Measurements from ENCODE around the gene MLLT10. TPM values are rescaled to one million over a fixed set of nuclear protein-coding genes. Genes with fewer than 3 reads are reported as not detected.

The MLLT10 gene
- total and polyA plus RNA-seq, 4 donors: 20.6 to 97.8 (median 35.7) TPM

- no peaks in the 10 kb centered on the region for H3K27me3 ChIP-seq (ENCODE audit: control insufficient read depth in 3 of 3, insufficient read depth in 3 of 3, low read length in 2 of 3)
- WGBS, 2 donors: 74 to 85% methylated on average over 4 of the region's 4 CpGs
- H3K4me3 ChIP-seq: no peak overlapping the region
- H3K27ac ChIP-seq (ENCODE audit: low read depth in 1 of 2, low read length in 1 of 2): no peak overlapping the region
- H3K9me3 ChIP-seq (ENCODE audit: control insufficient read depth in 4 of 4, insufficient read depth in 3 of 4, low read length in 3 of 4): no peaks in the 10 kb centered on the region
- no peak for ATAC-seq (ENCODE audit: insufficient read depth, low FRiP score)
- peaks cover 0 to 3% (median 0%) of the 10 kb centered on the region in 4 donors for H3K36me3 ChIP-seq (ENCODE audit: control insufficient read depth in 4 of 4, insufficient read depth in 4 of 4, low read length in 4 of 4)
- peaks cover 0 to 62% (median 14%) of the 10 kb centered on the region in 5 donors for H3K4me1 ChIP-seq (ENCODE audit: control insufficient read depth in 5 of 5, insufficient read depth in 5 of 5, low read length in 5 of 5)
- peak overlapping the region in 1 of 2 donors; percentile 44 for H3K9ac ChIP-seq (ENCODE audit: insufficient read depth in 1 of 2, low read length in 2 of 2)
- DNase-seq: peak in 2 of 3 donors; percentile 34 to 54
- TF ChIP-seq, protein P1, sequence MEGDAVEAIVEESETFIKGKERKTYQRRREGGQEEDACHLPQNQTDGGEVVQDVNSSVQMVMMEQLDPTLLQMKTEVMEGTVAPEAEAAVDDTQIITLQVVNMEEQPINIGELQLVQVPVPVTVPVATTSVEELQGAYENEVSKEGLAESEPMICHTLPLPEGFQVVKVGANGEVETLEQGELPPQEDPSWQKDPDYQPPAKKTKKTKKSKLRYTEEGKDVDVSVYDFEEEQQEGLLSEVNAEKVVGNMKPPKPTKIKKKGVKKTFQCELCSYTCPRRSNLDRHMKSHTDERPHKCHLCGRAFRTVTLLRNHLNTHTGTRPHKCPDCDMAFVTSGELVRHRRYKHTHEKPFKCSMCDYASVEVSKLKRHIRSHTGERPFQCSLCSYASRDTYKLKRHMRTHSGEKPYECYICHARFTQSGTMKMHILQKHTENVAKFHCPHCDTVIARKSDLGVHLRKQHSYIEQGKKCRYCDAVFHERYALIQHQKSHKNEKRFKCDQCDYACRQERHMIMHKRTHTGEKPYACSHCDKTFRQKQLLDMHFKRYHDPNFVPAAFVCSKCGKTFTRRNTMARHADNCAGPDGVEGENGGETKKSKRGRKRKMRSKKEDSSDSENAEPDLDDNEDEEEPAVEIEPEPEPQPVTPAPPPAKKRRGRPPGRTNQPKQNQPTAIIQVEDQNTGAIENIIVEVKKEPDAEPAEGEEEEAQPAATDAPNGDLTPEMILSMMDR (IDR thresholded peaks at IDR 0.05; ENCODE audit: control extremely low read depth, extremely low read depth): no peak
These were observed 12.1 kb upstream of the MLLT10 start for GRCh38 chr10:21521751-21522533.

DNA sequence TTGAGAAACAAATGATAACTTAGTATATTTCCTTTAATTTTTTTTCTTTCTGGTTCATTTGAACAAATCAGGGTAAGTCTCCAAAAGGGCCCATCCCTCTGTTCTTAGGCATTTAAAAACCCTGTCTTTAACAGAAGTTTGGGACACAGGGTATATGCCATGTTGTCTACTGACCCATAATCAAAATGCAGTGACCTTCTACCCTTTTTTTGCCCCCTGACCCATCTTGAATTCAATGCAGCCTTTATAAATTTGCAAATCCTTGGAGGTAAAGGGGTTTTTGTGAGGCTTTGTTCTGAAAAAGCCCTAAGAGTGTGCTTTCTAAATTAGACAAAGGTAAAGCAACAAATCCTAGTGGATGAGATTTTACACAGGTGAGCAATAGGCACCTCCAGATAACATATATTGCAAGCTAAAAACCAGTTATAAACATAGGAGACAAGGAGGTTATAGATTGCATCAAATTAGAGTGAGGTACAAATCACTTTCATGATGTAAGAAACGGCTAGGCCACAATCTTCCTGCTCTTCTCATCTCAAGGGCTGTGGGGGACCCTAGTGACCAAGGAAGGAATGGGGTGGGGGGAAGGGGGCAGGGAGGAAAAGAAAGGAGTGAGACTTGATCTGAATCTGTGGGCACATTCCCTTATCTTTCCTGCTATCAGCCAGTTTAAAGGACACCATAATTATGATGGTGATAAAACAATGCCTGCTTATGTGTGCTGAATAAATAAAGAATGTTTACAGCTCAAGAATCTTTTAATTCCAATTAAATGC lies 11.2 kb upstream of the MLLT10 start:
- TF ChIP-seq, protein P1 (IDR thresholded peaks at IDR 0.05; ENCODE audit: control extremely low read depth, extremely low read depth): no peak

GRCh38 chr10:21523557-21524008 lies 10.4 kb upstream of the MLLT10 start:
- H3K9ac ChIP-seq (ENCODE audit: insufficient read depth in 1 of 2, low read length in 2 of 2): peak overlapping the region in 1 of 2 donors; percentile 86
- no peaks in the 10 kb centered on the region for H3K36me3 ChIP-seq (ENCODE audit: control insufficient read depth in 4 of 4, insufficient read depth in 4 of 4, low read length in 4 of 4)
- 51 to 57% methylated on average over 3 of the region's 3 CpGs for WGBS, 2 donors
- peaks cover 0 to 66% (median 14%) of the 10 kb centered on the region in 5 donors for H3K4me1 ChIP-seq (ENCODE audit: control insufficient read depth in 5 of 5, insufficient read depth in 5 of 5, low read length in 5 of 5)
- H3K4me3 ChIP-seq: no peak overlapping the region
- no peaks in the 10 kb centered on the region for H3K9me3 ChIP-seq (ENCODE audit: control insufficient read depth in 4 of 4, insufficient read depth in 3 of 4, low read length in 3 of 4)
- H3K27ac ChIP-seq (ENCODE audit: low read depth in 1 of 2, low read length in 1 of 2): no peak overlapping the region
- DNase-seq (peak; percentile 75 to 92 (median 90)), ATAC-seq (ENCODE audit: insufficient read depth, low FRiP score) (no peak)
- H3K27me3 ChIP-seq (ENCODE audit: control insufficient read depth in 3 of 3, insufficient read depth in 3 of 3, low read length in 2 of 3): no peaks in the 10 kb centered on the region
- TF ChIP-seq, protein P1 (IDR thresholded peaks at IDR 0.05; ENCODE audit: control extremely low read depth, extremely low read depth): no peak

More for the DNA sequence above, 11.2 kb upstream of the MLLT10 start:
- no peak overlapping the region for H3K4me3 ChIP-seq
- H3K27ac ChIP-seq (ENCODE audit: low read depth in 1 of 2, low read length in 1 of 2): no peak overlapping the region
- ATAC-seq (ENCODE audit: insufficient read depth, low FRiP score) (no peak), DNase-seq (peak in 2 of 3 donors; percentile 67 to 72)
- 29 to 69% methylated on average over 1 of the region's 1 CpG for WGBS, 2 donors
- H3K4me1 ChIP-seq (ENCODE audit: control insufficient read depth in 5 of 5, insufficient read depth in 5 of 5, low read length in 5 of 5): peaks cover 0 to 63% (median 14%) of the 10 kb centered on the region in 5 donors
- H3K27me3 ChIP-seq (ENCODE audit: control insufficient read depth in 3 of 3, insufficient read depth in 3 of 3, low read length in 2 of 3): no peaks in the 10 kb centered on the region
- peak overlapping the region; percentile 1 to 86 for H3K9ac ChIP-seq (ENCODE audit: insufficient read depth in 1 of 2, low read length in 2 of 2)
- H3K36me3 ChIP-seq (ENCODE audit: control insufficient read depth in 4 of 4, insufficient read depth in 4 of 4, low read length in 4 of 4): no peaks in the 10 kb centered on the region
- H3K9me3 ChIP-seq (ENCODE audit: control insufficient read depth in 4 of 4, insufficient read depth in 3 of 4, low read length in 3 of 4): no peaks in the 10 kb centered on the region

Data from lung (tissue), 12 donors.